Right lobe of liver (tissue), 4 donors: Measurements from ENCODE around the gene PDZK1IP1.

ENCODE experiments used
- CTCF ChIP-seq, 4 donors: fragments of 200-600 bp in 3 of 4; fragments of 450-650 bp in 1 of 4; IDR thresholded peaks; one replicate each; pipeline versions ENCODE4 v1.5.1 to v1.8.0; 2016 to 2022; ENCODE audit warnings: antibody characterized with exemption in 4 of 4, mild to moderate bottlenecking in 2 of 4
- POLR2A ChIP-seq: fragments of 450-650 bp; IDR thresholded peaks from one replicate; pipeline ENCODE4 v1.6.1; 2017; ENCODE audit warnings: antibody characterized with exemption, mild to moderate bottlenecking
- donor health status: DM: no; HTN: no; CAD: no.
- donor health status: DM: no; HTN: no; CAD: no.
- donor health status: DM: no; HTN: yes; CAD: no.

GRCh38 chr1:47222476-47222875, 32.6 kb upstream of the PDZK1IP1 start:
- no peak for TF ChIP-seq CTCF (IDR thresholded peaks at IDR 0.05)
- no peak for TF ChIP-seq POLR2A
